ENCODE measurements around the gene USB1.

USB1 gene

DNA sequence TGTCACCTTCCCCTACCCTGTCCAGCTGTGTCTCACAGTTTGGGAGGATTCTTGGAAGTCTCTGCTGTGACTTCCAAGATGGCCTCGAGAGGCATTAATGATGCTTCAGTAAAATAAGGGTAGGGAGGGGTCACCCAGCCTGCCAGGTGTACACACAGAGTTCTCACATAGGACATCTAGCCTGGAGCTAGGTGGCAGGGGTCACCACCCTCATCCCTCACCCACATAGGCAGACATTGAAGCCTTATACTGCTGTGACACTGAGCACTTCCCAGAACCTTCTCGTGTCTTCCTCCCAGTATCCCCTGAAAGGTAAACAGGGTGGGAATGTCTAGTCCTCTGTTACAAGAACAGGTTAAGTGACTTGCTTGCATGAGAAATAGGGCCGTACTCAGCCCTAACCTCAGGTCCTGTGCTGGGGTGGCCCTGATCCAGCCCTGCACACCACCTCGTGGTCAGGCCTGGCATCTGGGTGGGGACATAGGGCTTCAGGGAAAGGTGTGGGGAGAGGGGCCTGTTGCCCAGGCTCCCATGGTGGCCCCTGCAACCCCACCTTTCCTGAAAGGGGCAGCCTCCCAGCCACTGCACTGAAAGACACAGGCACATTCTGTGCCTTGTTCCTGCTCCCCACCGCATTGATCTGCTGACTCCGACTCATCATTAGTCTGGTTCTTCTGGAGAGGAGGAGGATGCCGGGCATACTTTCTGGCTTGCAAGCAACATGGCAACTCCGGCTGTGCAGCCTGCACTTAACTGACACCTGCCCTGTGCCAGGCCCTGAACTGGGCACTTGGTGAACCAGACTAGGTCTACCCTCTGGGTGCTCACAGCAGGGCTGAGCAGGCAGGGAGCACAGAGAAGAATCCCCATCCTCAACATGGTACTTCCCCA is 20.7 kb downstream of the USB1 start:
- no peak for DNase-seq

DNA sequence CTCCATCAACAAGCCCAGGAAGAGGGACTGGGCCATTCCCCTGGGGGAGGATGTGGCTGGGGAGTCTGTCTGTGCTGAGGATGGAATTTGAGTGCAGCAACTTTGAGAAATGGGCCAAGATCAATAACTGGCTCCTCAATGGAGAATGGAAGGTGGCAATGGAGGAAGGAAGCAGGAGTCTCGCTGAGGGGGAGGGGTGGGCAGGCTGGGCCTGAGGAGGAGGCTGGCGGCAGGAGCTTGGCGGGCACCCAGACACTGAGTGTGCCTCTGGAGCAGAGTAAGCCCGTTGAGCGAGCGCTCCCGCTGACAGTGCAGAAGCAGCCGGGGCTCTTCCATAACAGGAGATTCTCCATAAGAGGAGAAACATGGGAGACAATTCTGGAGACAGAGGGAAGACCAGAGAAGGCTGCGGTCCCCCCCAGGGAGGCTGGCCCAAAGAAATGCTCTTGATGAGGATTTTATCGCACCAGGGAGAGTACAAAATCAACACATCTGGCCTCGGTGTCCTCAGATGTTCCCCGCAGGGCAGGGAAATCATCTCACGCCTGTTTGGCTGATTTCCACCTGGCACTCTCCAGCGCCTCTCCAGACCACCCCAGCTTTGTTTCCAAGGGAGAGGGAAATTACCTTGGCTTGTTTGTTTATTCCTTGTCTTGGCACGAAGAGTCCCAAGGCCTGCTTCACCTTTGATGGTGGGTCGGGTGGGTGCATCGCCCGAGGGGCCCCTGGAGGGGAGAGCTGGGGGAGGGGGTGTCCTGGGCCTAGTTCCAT is 21.6 kb downstream of the USB1 start:
- no peak for DNase-seq

DNA sequence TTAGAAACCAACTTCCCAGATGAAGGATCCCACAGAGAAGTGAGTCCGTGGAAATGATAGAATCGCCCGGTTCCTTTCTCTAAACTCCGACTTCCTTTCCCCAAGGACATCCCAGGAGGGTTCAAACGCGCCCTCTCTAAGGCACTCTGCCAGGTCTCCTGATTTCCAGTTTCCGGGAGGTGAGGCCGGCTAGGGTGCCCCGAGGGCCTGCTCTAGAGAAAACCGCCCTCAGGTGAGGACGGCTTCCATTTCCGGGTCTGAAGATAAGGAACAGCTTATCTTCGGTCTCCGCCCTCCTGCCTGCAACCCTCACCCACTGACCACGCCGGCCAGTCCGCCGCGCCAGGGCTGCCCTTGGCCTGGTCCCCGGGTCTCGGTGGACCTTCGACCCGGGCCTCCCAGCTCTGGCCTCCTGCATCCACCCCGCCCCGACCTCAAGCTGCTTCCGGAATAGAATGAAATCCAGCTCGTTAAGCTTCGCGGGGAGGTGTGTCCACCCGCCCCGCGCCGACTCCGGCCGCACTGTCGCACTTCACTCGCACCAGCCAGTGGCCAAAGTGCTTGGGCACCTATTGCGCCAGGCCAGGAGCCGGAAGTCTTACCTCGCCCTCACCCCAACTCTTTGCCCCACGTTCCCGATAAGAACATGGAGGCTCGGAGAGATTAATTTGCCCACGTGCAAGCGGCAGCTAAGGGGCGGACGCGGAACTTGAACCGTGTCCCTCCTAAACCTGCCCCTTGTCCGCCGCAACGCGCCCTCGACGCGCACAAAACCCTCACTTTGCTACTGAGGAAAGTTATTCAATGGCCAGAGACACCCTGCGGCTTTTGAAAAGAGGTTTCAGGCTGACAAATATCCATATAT is 23.5 kb downstream of the USB1 start:
- peak; percentile 26 for DNase-seq

DNA sequence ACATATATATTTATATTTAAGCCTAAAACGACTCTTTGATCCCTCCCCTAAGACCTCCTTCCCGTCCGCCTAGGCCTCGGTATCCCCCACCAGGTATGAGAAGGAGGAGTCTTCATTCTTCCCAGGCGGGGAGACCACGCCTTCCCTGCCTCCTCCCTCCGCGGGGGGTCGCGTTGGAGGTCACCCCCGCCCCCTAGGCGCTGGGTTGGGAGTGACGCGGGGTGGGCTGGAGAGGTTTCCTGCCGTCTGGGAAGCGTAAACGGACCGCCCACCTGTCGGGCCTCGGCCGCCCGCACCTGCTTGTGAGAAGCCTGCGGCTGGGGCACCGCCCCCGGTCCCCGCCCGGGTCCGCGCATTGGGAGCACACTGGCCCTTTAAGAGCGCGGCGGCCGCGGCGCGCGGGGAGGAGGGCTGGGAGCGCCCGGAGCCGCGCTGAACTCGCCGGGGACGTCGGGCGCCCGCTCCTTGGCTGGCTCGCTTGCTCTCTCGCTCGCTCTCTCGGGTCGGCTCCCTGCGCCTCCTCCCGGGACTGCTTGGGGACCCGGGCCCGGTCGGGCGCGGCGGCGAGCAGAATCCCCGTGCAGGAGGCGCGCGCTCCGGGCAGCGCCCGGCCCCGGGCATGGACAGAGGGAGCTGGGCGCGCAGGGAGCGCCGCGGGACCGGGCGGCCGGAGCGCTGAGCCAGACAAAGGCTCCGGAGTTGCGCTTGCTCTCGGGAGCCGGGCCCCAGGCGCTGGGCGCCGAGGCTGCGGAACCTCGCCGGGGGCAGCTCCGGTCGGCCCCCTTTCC is 24.3 kb downstream of the USB1 start, which contains the start of gene MMP15:
MMP15 (plus strand) TSS at position 404 of the 788 bp plus-strand sequence. CDS start 597 bp downstream, outside the sequence.
- peak; percentile 71 for DNase-seq

DNA sequence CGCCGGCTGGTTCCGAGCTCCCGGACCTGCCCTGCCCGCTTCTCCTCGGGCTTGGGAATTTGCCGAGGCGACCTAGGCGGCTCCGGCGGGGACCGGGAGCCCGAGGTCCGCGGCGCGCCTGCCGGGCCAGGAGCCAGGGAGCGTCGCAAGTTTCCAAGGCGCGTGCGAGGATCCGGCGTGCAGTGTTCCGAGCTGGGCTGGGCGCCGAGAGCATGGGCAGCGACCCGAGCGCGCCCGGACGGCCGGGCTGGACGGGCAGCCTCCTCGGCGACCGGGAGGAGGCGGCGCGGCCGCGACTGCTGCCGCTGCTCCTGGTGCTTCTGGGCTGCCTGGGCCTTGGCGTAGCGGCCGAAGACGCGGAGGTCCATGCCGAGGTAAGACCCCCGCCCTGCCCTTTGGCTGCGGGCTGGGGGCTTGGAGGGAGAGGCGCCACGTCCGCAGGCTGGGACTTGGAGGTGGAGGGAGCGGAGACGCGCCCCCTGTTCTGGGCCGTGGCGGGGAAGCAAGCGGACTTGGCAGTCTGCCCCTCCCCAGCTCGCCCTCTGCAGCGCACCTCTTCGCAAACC is 25.0 kb downstream of the USB1 start:
- DNase-seq: peak; percentile 26

DNA sequence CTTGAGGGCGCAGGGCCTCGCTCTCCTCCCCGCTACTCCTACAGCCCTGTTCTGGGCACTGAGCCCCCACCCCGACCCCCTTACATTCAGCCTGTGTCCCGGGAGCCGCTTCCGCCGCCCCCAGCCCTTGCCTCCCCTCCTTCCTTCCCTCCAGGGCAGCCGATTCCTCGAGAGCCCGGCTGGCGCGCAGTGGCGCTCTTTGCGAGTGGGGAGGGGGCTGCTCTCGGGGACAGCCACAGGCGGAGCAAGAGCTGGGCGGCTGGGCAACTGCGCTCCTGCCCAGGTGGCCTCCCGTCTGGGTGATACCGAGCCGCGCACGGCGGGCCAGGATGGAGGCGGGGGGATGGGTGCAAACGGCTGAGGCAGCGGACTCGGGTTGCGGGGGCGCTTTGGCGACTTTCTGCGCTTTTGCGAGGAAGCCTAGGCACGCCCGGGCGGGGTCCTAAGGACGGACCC is 25.5 kb downstream of the USB1 start:
- DNase-seq: no peak

DNA sequence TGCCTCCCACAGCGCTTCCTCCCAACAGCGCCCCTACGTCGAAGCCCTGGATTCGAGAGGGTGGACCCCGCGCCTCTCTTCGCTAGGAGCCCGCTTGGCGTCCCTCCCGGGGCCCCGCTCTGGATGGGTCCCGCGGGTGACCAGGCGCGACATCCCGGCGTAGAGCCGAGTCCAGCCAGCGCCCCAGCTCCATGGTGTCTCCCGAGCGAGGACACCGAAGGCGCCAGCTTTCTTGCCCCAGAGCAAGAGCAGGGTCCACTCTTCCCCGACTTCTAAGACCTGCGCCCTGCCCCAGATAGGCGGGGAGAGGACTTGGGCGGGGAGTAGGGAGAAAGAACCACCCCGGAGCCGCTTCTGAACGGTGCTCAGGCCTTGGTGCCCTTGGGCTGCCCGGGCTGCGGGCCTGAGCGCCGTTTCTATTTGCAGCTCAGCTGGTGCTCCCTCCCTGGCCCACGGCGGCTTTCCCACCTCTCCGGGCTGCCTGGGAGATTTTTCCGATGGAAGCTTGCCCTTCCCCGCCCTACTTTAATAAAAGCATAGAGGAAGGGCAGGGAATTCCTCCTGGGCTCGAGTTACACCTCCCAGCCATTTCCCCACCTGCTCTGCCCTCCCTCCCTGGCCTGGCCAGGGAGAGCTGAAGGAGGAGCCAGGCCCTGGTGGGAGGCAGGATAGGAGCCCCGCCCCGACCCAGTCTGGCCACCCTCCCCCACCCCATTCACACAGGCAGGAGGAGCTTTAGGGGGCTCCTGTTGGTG is 26.1 kb downstream of the USB1 start:
- no peak for DNase-seq

DNA sequence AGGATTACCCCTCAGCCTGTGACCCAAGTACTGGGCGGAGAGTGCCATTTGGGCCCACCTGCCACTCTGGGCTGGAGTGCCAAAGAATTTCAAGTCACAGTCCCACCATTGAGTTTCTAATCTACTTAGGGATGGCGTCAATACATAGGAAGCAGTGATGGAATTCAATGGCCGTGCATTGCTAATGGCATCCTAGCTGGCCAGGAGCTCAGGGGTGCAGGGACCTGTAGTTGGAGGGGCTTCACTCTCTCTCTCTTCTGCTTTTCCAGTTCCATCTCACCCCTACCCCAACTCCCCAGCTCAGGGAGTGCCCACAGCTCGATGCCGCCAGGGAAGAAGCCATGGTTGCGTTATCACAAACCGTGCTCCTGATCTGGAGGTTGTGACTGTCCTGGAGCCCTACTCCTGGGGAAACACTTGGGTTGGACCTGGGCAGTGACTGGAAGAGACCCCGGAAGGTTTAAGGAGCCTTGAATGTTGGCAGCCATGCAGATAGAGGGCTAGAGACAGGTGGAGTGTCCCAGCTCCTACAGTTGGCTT is 26.8 kb downstream of the USB1 start:
- no peak for DNase-seq

DNA sequence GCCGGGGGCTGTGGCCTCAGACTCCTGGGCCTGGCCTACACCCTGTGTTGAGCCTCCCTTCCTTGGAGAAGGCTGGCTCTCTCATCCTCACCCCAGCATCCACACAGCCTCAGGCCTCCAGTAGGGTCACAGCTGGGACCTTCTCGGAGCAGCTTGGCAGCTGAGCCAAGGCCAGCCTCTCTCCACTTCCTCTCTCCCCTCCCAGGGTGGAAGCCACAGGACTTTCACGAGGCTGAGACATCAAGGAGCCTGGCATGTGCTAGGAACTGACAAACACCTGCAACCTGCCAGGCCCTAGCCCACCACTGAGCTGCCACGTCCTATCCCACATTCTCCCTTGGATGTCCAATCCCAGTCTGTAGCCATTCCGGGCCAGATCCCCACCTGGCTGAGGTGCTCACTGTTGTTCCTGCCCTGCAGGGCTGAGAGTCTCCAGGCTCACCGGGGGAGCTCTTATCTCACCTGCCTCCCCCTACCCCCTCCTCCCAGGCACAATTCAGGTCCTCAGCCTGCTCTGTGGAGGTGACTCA is 27.4 kb downstream of the USB1 start:
- DNase-seq: no peak

DNA sequence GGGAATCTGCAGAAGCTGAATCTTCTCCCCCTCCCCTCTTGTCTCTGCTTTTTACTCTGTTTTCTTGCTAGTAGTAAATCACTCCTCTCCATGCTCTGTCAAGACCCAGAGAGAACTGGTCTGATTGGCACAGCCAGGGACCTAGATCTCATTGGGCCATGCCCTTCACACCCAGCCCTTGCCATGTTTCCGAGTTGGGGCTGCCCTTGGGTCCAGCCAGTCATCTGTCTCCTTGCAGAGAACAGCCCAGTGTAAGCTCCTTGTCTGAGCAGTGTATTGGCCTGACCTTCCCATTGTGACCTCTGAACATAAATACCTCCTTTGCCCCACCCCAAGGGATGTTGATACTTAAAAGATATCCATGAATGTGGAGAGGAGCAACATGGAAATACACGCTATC is 28.2 kb downstream of the USB1 start:
- DNase-seq: no peak

DNA sequence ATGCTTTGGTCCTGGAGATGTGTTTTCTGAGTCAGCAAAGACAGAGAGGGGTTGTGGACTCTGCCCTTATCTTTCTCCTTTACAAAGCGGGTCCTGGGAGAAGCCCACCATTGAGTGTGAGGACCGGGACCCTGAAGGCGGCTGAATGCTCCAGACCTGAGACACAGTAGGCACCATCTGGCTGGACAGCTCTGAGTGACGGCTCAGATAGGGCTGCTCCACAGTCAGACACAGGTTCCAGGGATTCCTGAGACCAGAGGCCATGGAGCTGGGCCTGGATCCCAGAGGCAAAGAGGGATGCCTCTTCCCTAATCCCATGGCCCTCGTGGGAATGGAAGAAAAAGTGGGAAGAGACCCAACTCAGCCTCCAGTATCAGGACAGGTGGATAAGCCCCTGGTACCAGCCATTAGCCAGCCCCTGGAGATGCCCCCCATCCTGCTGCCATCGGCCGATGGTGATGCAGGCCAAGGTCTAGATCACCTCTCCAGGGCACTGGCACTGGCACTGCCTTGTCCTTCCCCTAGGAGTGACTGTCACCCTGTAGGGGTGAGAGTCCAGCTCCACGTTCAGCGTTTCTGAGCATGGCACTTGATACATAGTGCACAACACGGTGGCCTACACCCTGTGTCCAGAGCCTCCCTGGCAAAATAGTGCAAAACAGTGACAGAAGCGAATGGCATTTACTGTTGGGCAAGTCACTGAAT is 29.1 kb downstream of the USB1 start:
- DNase-seq: no peak

DNA sequence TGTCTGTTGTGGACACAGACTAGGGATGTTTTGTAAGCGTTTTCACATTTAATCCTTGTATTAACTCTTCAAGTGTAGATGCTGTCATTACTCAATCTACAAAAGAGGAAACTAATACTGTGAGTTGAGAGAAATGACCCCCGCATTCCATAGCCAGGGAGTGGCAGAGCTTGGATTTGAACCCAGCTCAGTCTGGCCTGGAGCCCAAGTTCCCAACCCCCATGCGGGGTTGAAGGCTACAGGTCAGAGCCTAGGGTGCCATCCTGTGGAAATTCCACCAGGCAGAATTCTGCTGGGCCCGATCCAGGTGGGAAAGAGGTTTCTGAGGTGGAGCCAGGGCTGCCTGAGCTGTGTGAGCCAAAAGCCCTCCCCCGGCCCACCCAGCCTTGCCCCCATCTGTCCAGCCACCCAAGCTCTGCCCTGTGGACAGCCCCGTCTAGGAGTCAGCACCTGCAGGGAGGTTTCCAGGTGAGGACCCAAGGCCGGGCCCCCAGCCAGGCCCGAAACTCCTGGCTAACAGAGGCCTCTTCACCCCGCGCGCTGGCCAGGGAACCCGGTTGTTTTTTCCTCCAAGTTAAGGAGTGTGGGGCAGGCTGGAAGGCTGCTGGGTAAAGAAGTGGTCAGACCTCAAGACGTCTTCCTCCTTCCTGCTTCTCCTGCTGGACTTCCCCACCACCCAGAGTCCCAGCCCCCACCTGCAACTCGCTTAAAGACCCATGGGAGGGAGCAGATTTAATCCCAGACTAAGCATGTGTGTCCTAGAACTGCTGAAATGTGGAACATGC is 30.0 kb downstream of the USB1 start:
- no peak for DNase-seq

DNA sequence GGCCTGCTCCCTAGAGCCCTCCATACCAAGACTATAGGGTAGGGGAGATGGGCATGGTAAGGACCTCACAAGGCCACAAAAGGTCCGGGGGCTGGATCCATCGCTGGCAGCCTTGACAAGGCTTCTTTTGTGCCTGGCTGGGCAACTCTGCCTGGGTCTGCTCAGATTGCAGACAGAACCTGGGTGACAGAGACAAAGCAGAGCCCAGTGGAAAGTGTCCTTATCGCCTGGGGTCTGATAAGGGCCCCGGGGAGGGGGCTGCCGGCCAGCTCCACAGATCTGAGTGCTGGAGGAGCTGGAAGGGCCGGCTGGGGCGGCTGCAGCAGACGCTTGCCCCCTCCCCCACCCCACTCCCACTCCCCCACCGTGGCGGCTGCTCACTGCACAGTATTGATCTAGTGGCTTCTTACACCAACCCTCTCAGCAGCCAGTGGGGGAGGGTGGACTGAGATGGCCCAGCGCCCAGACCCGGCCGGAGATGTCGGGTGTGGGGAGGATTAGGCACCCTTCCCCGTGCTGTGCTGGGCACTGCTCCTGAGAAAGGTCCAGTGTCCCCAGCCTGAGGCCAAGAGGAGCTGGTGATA is 31.6 kb downstream of the USB1 start:
- no peak for DNase-seq

DNA sequence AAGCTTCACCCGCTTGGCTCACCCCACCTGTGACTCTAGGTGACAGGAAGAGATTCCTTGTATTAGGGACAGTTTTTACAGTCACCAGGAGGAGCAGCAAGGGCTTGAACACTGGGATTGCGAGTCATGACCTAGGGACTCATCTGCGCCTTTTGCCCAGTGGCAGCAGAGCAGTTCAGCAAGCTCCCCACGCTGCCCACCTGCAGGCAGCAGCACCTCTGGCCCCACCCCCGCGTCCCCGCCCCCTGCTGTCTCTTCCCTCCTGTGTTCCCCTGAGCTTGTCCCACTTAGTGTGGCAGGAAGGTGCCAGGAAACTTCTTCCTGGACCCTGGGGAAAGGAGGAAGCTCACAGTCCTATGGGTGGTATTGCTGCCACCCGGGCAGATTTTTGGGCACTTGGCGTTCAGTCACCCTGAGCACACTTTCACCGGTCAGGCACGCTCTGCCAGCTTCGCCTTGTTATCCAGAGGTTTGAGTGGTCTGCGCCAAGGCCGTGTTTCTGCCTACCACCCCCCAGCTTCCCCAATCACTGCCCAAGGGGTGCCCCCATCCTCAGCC is 33.0 kb downstream of the USB1 start:
- DNase-seq: no peak

DNA sequence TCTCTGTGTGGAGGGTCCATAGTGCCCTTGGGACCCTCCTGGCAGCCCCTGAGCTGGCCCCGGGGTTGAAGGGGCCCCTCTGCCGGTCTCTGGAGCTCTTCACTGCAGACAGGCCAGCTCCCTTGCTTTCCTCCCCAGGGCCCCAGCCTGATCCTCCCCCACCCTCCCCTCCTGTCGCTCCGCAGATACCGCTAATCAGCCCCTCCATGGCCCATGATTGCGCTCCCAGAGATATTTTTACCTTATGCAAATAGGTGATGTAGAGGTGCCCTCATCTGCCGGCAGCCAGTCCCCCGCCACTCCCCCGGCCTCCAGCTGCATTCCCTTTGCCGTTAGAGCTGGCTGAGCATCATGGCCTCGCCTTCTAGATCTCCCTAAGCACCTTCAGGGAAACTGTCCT is 33.6 kb downstream of the USB1 start:
- DNase-seq: no peak

DNA sequence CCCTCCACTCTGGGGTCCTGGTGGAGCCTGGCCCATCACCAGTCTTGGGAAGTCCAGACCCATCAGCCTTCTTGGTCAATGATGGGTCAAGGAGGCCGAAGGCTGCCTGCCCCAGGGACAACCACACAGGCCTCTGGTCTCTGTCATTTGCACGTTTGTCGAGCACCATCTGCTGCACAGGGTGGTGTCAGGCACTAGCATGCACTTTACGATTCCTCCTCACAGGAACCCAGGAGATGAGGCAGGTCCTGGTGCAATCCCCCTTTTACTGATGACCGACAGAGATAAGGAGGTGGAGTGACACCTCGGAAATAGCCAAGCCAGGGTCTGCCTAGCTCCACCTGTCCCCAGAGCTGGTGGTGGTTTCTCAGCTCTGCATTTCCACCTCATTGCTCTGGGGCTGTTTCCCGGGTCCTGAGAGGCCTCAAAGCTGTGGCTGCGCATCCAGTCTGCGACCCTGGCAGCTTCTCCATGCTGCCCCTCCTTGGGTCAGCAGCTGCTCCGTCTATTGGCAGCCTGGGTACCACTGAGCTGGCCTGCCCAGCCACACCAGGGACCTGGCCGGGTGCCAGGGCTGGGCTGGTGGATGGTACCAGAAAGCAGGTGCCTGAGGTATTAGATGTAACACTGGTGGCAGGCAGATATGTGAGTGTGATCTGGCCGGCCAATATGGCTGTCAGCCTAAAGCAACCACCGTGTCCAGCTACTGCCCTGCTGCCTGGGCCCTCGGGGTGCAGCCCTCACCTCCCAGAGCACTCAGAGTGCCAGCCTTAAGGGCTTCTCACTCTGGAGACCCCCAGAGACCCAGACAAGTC is 34.4 kb downstream of the USB1 start:
- no peak for DNase-seq

DNA sequence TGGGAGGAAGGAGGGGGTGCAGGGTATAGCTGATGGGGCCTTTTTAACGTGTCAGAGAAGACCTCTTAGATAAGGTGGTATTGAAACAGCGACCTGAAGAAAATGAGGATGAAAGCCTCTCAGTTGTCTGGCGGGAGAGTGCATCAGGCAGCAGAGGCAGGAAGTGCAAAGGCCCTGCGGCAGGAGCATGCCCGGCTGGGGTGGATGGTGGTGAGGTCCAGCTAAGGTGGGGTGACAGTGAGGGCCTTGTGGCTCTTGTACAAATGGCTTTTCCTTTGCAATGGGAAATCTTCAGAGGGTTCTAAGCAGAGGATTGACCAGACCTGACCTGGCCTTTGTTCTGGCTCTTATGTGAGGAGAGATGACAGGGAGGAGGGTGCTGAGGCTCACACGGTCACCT is 35.7 kb downstream of the USB1 start:
- DNase-seq: no peak
